HCT116 (cell line): ENCODE measurements around the gene ADAM17. TPM values are rescaled to one million over a fixed set of nuclear protein-coding genes. Genes with fewer than 3 reads are reported as not detected.
A peak's percentile ranks its signal among the peaks of the same experiment; 100 is the strongest.

Experiments used
- ATAC-seq: fragments of 200-7000 bp; cut with Tn5 transposase; 2 replicates; pipeline ENCODE4 v1.9.1; 2020; ENCODE audit warnings: mild to moderate bottlenecking, moderate library complexity
- BruUV-seq: library from RNA; stranded (reverse); fragments of 400-500 nt; replicated peaks from 2 replicates; lab custom pipeline; 2021; lab: Mats Ljungman, UMichigan
- CTCF ChIA-PET: fragments of 300-600 bp; sonication (Branson Sonifier 250); formaldehyde crosslinking; loops from one replicate; lab custom pipeline; 2021; ENCODE audit warnings: antibody characterized with exemption; lab: Charles Lee
- POLR2A ChIA-PET: fragments of 300-600, 350-600 bp; sonication (Branson Sonifier 250); formaldehyde crosslinking; loops from one replicate; lab custom pipeline; 2021; ENCODE audit warnings: antibody characterized with exemption; lab: Charles Lee
- RAD21 ChIA-PET, 2 experiments: fragments of 300-600 bp; sonication (Branson Sonifier 250); formaldehyde crosslinking; loops; one replicate each; lab custom pipeline; 2023; ENCODE audit warnings: low total read pairs in 2 of 2; ENCODE audit not compliant: uncharacterized antibody in 2 of 2, unreplicated experiment in 2 of 2, low non-redundant PET in 1 of 2; lab: Charles Lee
- DNase-seq: peaks from one replicate; pipeline ENCODE4 v3.0.0-alpha.2; 2010; ENCODE audit warnings: low read depth, low spot score
- H2AFZ ChIP-seq: fragments of 200-600 bp; shearing (Covaris generic), sonication (generic); 2 replicates; pipeline ENCODE4 v1.6.1; 2017; ENCODE audit warnings: low read depth, mixed run types, mixed read lengths, antibody characterized with exemption, low read length; ENCODE audit not compliant: poor library complexity, severe bottlenecking
- H3K27ac ChIP-seq: 2 replicates; pipeline ENCODE4 v1.5.1; 2012; ENCODE audit warnings: low read depth, low read length
- H3K27me3 ChIP-seq: fragments of 200-600 bp; sonication (generic); 2 replicates; pipeline ENCODE4 v1.6.1; 2016; ENCODE audit warnings: mixed run types, low read length, mixed read lengths; ENCODE audit not compliant: insufficient read depth
- H3K36me3 ChIP-seq, 2 experiments: fragments of 200-500 bp in 1 of 2; fragments of 200-600 bp in 1 of 2; sonication (Bioruptor generic) in 1 of 2; sonication (generic) in 1 of 2; 2 replicates each; pipeline versions ENCODE4 v1.5.1 to v1.6.1; 2014 to 2016; ENCODE audit warnings: low read length in 2 of 2, inconsistent platforms in 1 of 2, mixed read lengths in 1 of 2, mixed run types in 1 of 2; ENCODE audit not compliant: insufficient read depth in 2 of 2, control insufficient read depth in 1 of 2
- H3K4me1 ChIP-seq, 2 experiments: fragments of 200-600 bp in 1 of 2; sonication (generic) in 1 of 2; 2 replicates each; pipeline versions ENCODE4 v1.5.1 to v1.6.1; 2012 to 2017; ENCODE audit warnings: low read length in 2 of 2, inconsistent platforms in 1 of 2, mild to moderate bottlenecking in 1 of 2, mixed read lengths in 1 of 2, mixed run types in 1 of 2, moderate library complexity in 1 of 2; ENCODE audit not compliant: insufficient read depth in 2 of 2, control insufficient read depth in 1 of 2
- H3K4me2 ChIP-seq: fragments of 200-600 bp; sonication (generic); 2 replicates; pipeline ENCODE4 v1.6.1; 2017; ENCODE audit warnings: mixed run types, low read length, mixed read lengths
- H3K4me3 ChIP-seq, 2 experiments: fragments of 200-600 bp in 1 of 2; sonication (generic) in 1 of 2; replicated peaks in 1 of 2; 2 replicates each; pipeline ENCODE4 v1.5.1; 2011 to 2016; ENCODE audit warnings: low read length in 2 of 2, control low read depth in 1 of 2, low read depth in 1 of 2, mild to moderate bottlenecking in 1 of 2, mixed read lengths in 1 of 2, mixed run types in 1 of 2
- H3K79me2 ChIP-seq: fragments of 200-600 bp; sonication (generic); 2 replicates; pipeline ENCODE4 v1.6.1; 2017; ENCODE audit warnings: mild to moderate bottlenecking, mixed run types, low read length, moderate library complexity, mixed read lengths; ENCODE audit not compliant: insufficient read depth
- H3K9ac ChIP-seq: fragments of 200-600 bp; sonication (generic); 2 replicates; pipeline ENCODE4 v1.6.1; 2016; ENCODE audit warnings: low read length, mixed read lengths
- H3K9me2 ChIP-seq: fragments of 200-600 bp; sonication (generic), shearing (Covaris generic); 2 replicates; pipeline ENCODE4 v1.6.1; 2017; ENCODE audit warnings: mixed run types, mild to moderate bottlenecking, moderate library complexity; ENCODE audit not compliant: insufficient read depth
- H3K9me3 ChIP-seq, 2 experiments: fragments of 200-500 bp in 1 of 2; fragments of 200-600 bp in 1 of 2; sonication (Bioruptor generic) in 1 of 2; sonication (generic) in 1 of 2; 2 replicates each; pipeline ENCODE4 v1.6.1; 2014 to 2017; ENCODE audit warnings: low read length in 2 of 2, mixed read lengths in 2 of 2, inconsistent platforms in 1 of 2, low read depth in 1 of 2, mild to moderate bottlenecking in 1 of 2, mixed run types in 1 of 2, moderate library complexity in 1 of 2; ENCODE audit not compliant: control insufficient read depth in 1 of 2, insufficient read depth in 1 of 2
- H4K20me1 ChIP-seq: fragments of 200-600 bp; sonication (generic), shearing (Covaris generic); 2 replicates; pipeline ENCODE4 v1.6.1; 2017; ENCODE audit warnings: mixed run types, mild to moderate bottlenecking, moderate library complexity; ENCODE audit not compliant: insufficient read depth
- CEBPB ChIP-seq: IDR thresholded peaks from 2 replicates; pipeline ENCODE4 v1.6.1; 2012; ENCODE audit warnings: low read depth
- CTCF ChIP-seq, 3 experiments: fragments of 200-600 bp in 1 of 3; sonication (generic) in 1 of 3; IDR thresholded peaks in 2 of 3; conservative IDR thresholded peaks in 1 of 3; 2 replicates each; pipeline ENCODE4 v1.5.1; 2012 to 2017; ENCODE audit warnings: low read depth in 2 of 3, low read length in 2 of 3, antibody characterized with exemption in 1 of 3, borderline replicate concordance in 1 of 3, control low read depth in 1 of 3, mild to moderate bottlenecking in 1 of 3, mixed read lengths in 1 of 3, mixed run types in 1 of 3, moderate library complexity in 1 of 3; ENCODE audit not compliant: insufficient read depth in 1 of 3
- EGR1 ChIP-seq: IDR thresholded peaks from 2 replicates; pipeline ENCODE4 v1.6.1; 2012; ENCODE audit warnings: low read depth
- ELF1 ChIP-seq: IDR thresholded peaks from 2 replicates; pipeline ENCODE4 v1.6.1; 2012; ENCODE audit warnings: low read depth, borderline replicate concordance
- EZH2phosphoT487 ChIP-seq: fragments of 200-600 bp; IDR thresholded peaks from 2 replicates; pipeline ENCODE4 v1.6.1; 2018; ENCODE audit warnings: antibody characterized with exemption, borderline replicate concordance
- FOSL1 ChIP-seq: IDR thresholded peaks from 2 replicates; pipeline ENCODE4 v1.6.1; 2012; ENCODE audit warnings: low read depth
- POLR2AphosphoS5 ChIP-seq: IDR thresholded peaks from 2 replicates; pipeline ENCODE4 v1.6.1; 2011; ENCODE audit warnings: mild to moderate bottlenecking, low read depth, low read length, moderate library complexity
- SIN3A ChIP-seq: IDR thresholded peaks from 2 replicates; pipeline ENCODE4 v1.6.1; 2012; ENCODE audit warnings: low read depth
- SRF ChIP-seq: IDR thresholded peaks from 2 replicates; pipeline ENCODE4 v1.6.1; 2012; ENCODE audit warnings: low read depth
- TCF7L2 ChIP-seq: IDR thresholded peaks from 2 replicates; pipeline ENCODE4 v1.7.0; 2011; ENCODE audit warnings: borderline replicate concordance, inconsistent platforms; ENCODE audit not compliant: insufficient read depth, insufficient read length; ENCODE audit errors: extremely low read depth
- ZBTB33 ChIP-seq: IDR thresholded peaks from 2 replicates; pipeline ENCODE4 v1.6.1; 2011; ENCODE audit warnings: mild to moderate bottlenecking, low read length, moderate library complexity; ENCODE audit not compliant: insufficient replicate concordance; ENCODE audit errors: extremely low read depth
- intact Hi-C: fragments of 100-400 bp; cut with micrococcal nuclease; formaldehyde crosslinking; loops from 2 replicates; pipeline ENCODE4 v1.10.0; 2022
- total RNA-seq: library from RNA; stranded (reverse); gene quantifications from one replicate; pipeline ENCODE4 v1.2.1, GENCODE V29; 2021; ENCODE audit not compliant: unreplicated experiment

ADAM17 gene
- total RNA-seq, 1 experiment from 2014 or later = 39.2 TPM

- no TSS peak for BruUV-seq
- H3K36me3 ChIP-seq = peaks cover 4 to 6% of the 10 kb centered on the region in 2 experiments; a peak in 2 of 4 replicates
- H3K27me3 ChIP-seq = no peaks in the 10 kb centered on the region
- H3K79me2 ChIP-seq = no peaks in the 10 kb centered on the region
- RAD21 ChIA-PET = interaction anchor here in 1 of 2 experiments (0.6 kb wide), 1 partner anchor 15 kb away, joined by 3 read pairs; no protein-coding TSS in a partner anchor
- TF ChIP-seq EGR1 = no peak
- TF ChIP-seq ZBTB33 = no peak
- TF ChIP-seq ELF1 = no peak
- no peak for TF ChIP-seq TCF7L2
- TF ChIP-seq SRF = no peak
- TF ChIP-seq SIN3A = no peak
- no peak for TF ChIP-seq EZH2phosphoT487
- TF ChIP-seq POLR2AphosphoS5 = no peak
- TF ChIP-seq CTCF (IDR thresholded peaks at IDR 0.05 in 2 of 3, conservative IDR thresholded peaks at IDR 0.05 in 1 of 3; ENCODE audit: borderline replicate concordance in 1 of 3, insufficient read depth in 1 of 3, low read depth in 2 of 3, low read length in 2 of 3) = no peak
- no peak for TF ChIP-seq FOSL1
- no peak for TF ChIP-seq CEBPB
- H3K27ac ChIP-seq = no peak overlapping the region
- CTCF ChIA-PET = no interaction called here
- H3K4me1 ChIP-seq = peaks cover 0 to 8% of the 10 kb centered on the region in 2 experiments; a peak in 2 of 4 replicates
- no peaks in the 10 kb centered on the region for H3K9me3 ChIP-seq
- no peak for DNase-seq
- no peaks in the 10 kb centered on the region for H3K9me2 ChIP-seq
- intact Hi-C loops = no loop called here
- ATAC-seq = 0 out of 2 replicates have a peak, but pooled peaks have one; percentile 18
- POLR2A ChIA-PET = no interaction called here
- no peak overlapping the region for H2AFZ ChIP-seq
- H3K4me2 ChIP-seq = no peak overlapping the region
- H4K20me1 ChIP-seq = no peaks in the 10 kb centered on the region
- no peak overlapping the region for H3K4me3 ChIP-seq
- no peak overlapping the region for H3K9ac ChIP-seq
Measured at GRCh38 chr2:9578467-9579235, 23.0 kb upstream of the ADAM17 start.
